ENCODE measurements around the gene CMIP. TPM values are rescaled to one million over a fixed set of nuclear protein-coding genes. Genes with fewer than 3 reads are reported as not detected.

CMIP gene
- total RNA-seq, 4 donors from 2014 or later: 63.9 to 89.9 (median 70.0) TPM

GRCh38 chr16:81514568-81515258, 70.1 kb downstream of the CMIP start:
- Histone ChIP-seq H3K27me3 (no peaks in the 10 kb centered on the region), H3K9me3 (no peaks in the 10 kb centered on the region), H3K36me3 (no peaks in the 10 kb centered on the region), H3K4me1 (peaks cover 47% of the 10 kb centered on the region), H3K27ac (peak overlapping the region; percentile 70), H3K4me3 (no peak overlapping the region)
- no peak for TF ChIP-seq POLR2A (IDR thresholded peaks at IDR 0.05)
- TF ChIP-seq CTCF (IDR thresholded peaks at IDR 0.05): no peak
- TF ChIP-seq EP300 (IDR thresholded peaks at IDR 0.05): no peak
- no peak for TF ChIP-seq POLR2AphosphoS5 (IDR thresholded peaks at IDR 0.05)
- DNase-seq (ENCODE audit: low spot score in 2 of 2): no peak
- 97% methylated on average over 10 of the region's 15 CpGs for WGBS

- TF ChIP-seq POLR2A (IDR thresholded peaks at IDR 0.05) (no peak), CTCF (IDR thresholded peaks at IDR 0.05) (no peak), EP300 (IDR thresholded peaks at IDR 0.05) (no peak), POLR2AphosphoS5 (IDR thresholded peaks at IDR 0.05) (no peak)
- H3K4me3 ChIP-seq: no peak overlapping the region
- H3K4me1 ChIP-seq: peaks cover 47% of the 10 kb centered on the region
- WGBS: 54% methylated on average over 10 of the region's 11 CpGs
- H3K9me3 ChIP-seq: no peaks in the 10 kb centered on the region
- peak overlapping the region; percentile 70 for H3K27ac ChIP-seq
- H3K27me3 ChIP-seq: no peaks in the 10 kb centered on the region
- H3K36me3 ChIP-seq: no peaks in the 10 kb centered on the region
- no peak for DNase-seq (ENCODE audit: low spot score in 2 of 2)
These were observed 70.7 kb downstream of the CMIP start for GRCh38 chr16:81515281-81515680.

- Histone ChIP-seq H3K4me1 (peaks cover 47% of the 10 kb centered on the region), H3K27me3 (no peaks in the 10 kb centered on the region), H3K27ac (peak overlapping the region; percentile 70)
These were observed 71.1 kb downstream of the CMIP start for GRCh38 chr16:81515721-81516120.

GRCh38 chr16:81516478-81517149, 72.0 kb downstream of the CMIP start:
- Histone ChIP-seq H3K27me3 (no peaks in the 10 kb centered on the region), H3K4me1 (peaks cover 47% of the 10 kb centered on the region), H3K27ac (no peak overlapping the region), H3K4me3 (no peak overlapping the region), H3K36me3 (no peaks in the 10 kb centered on the region), H3K9me3 (no peaks in the 10 kb centered on the region)
- DNase-seq (ENCODE audit: low spot score in 2 of 2): no peak
- WGBS: 88% methylated on average over 14 of the region's 14 CpGs
- no peak for TF ChIP-seq CTCF (IDR thresholded peaks at IDR 0.05)
- TF ChIP-seq POLR2AphosphoS5 (IDR thresholded peaks at IDR 0.05): no peak
- TF ChIP-seq POLR2A (IDR thresholded peaks at IDR 0.05): no peak
- no peak for TF ChIP-seq EP300 (IDR thresholded peaks at IDR 0.05)

More at GRCh38 chr16:81515721-81516120, 71.1 kb downstream of the CMIP start:
- Histone ChIP-seq H3K9me3 (no peaks in the 10 kb centered on the region), H3K36me3 (no peaks in the 10 kb centered on the region), H3K4me3 (no peak overlapping the region)
- 70% methylated on average over 2 of the region's 10 CpGs for WGBS
- TF ChIP-seq POLR2A (IDR thresholded peaks at IDR 0.05) (no peak), POLR2AphosphoS5 (IDR thresholded peaks at IDR 0.05) (no peak), EP300 (IDR thresholded peaks at IDR 0.05) (no peak), CTCF (IDR thresholded peaks at IDR 0.05) (no peak)
- DNase-seq (ENCODE audit: low spot score in 2 of 2): no peak

- WGBS: 87% methylated on average over 4 of the region's 4 CpGs
- Histone ChIP-seq H3K9me3 (no peaks in the 10 kb centered on the region), H3K4me3 (no peak overlapping the region), H3K4me1 (peaks cover 47% of the 10 kb centered on the region), H3K27me3 (no peaks in the 10 kb centered on the region), H3K27ac (no peak overlapping the region), H3K36me3 (no peaks in the 10 kb centered on the region)
- no peak for TF ChIP-seq POLR2AphosphoS5 (IDR thresholded peaks at IDR 0.05)
- TF ChIP-seq EP300 (IDR thresholded peaks at IDR 0.05): no peak
- no peak for TF ChIP-seq CTCF (IDR thresholded peaks at IDR 0.05)
- no peak for TF ChIP-seq POLR2A (IDR thresholded peaks at IDR 0.05)
- no peak for DNase-seq (ENCODE audit: low spot score in 2 of 2)
These were observed 72.5 kb downstream of the CMIP start for GRCh38 chr16:81517150-81517499.
